Caki2 (cell line): Measurements from ENCODE around the gene B3GALNT1. TPM values are rescaled to one million over a fixed set of nuclear protein-coding genes. Genes with fewer than 3 reads are reported as not detected.

ENCODE experiments used
- DNase-seq: peaks from one replicate; pipeline ENCODE4 v3.0.0-alpha.2; 2015; ENCODE audit warnings: low read depth
- in situ Hi-C: cut with HindIII; loops from 2 replicates; pipeline ENCODE4 v1.10.0; 2016; ENCODE audit warnings: low sequenced_read_pairs, low pct_unique_long_range_greater_than_20kb, mixed read lengths
- total RNA-seq: library from RNA; depleted of rRNA; stranded (reverse); fragments of >200 nt; shearing (Covaris generic); gene quantifications from 2 replicates; pipeline ENCODE4 v1.2.3, GENCODE V29; 2014; ENCODE audit warnings: low replicate concordance

Gene B3GALNT1
- total RNA-seq, 1 experiment from 2014 or later: 11.9 TPM

GRCh38 chr3:161084277-161084676 lies 20.9 kb downstream of the B3GALNT1 start:
- in situ Hi-C loops: no loop called here
- no peak for DNase-seq

GRCh38 chr3:161083131-161083530 lies 22.0 kb downstream of the B3GALNT1 start:
- DNase-seq: no peak
- in situ Hi-C loops: no loop called here

GRCh38 chr3:161082063-161082462 lies 23.1 kb downstream of the B3GALNT1 start:
- DNase-seq: no peak
- in situ Hi-C loops: no loop called here

GRCh38 chr3:161081633-161082032 lies 23.5 kb downstream of the B3GALNT1 start:
- in situ Hi-C loops: no loop called here
- DNase-seq: no peak

GRCh38 chr3:161073181-161073580 lies 32.0 kb downstream of the B3GALNT1 start:
- in situ Hi-C loops: no loop called here
- no peak for DNase-seq

GRCh38 chr3:161072751-161073150 lies 32.4 kb downstream of the B3GALNT1 start:
- no peak for DNase-seq
- in situ Hi-C loops: no loop called here

GRCh38 chr3:161072211-161072621 lies 32.9 kb downstream of the B3GALNT1 start:
- DNase-seq: no peak
- in situ Hi-C loops: no loop called here

GRCh38 chr3:161070980-161071663 lies 34.0 kb downstream of the B3GALNT1 start:
- in situ Hi-C loops: no loop called here
- no peak for DNase-seq

GRCh38 chr3:161070252-161070930 lies 34.8 kb downstream of the B3GALNT1 start:
- in situ Hi-C loops: no loop called here
- no peak for DNase-seq

GRCh38 chr3:161069511-161070251 lies 35.5 kb downstream of the B3GALNT1 start:
- peak; percentile 62 for DNase-seq
- in situ Hi-C loops: no loop called here

- DNase-seq: no peak
- in situ Hi-C loops: no loop called here
Measured at GRCh38 chr3:161067335-161067734, 37.8 kb downstream of the B3GALNT1 start.

GRCh38 chr3:161066930-161067329 lies 38.2 kb downstream of the B3GALNT1 start:
- DNase-seq: no peak
- in situ Hi-C loops: no loop called here

GRCh38 chr3:161064413-161064812 lies 40.7 kb downstream of the B3GALNT1 start:
- in situ Hi-C loops: no loop called here
- no peak for DNase-seq

GRCh38 chr3:161054860-161055604 lies 50.1 kb downstream of the B3GALNT1 start:
- in situ Hi-C loops: no loop called here
- DNase-seq: no peak

- no peak for DNase-seq
- in situ Hi-C loops: no loop called here
Measured at GRCh38 chr3:161051856-161052255, 53.3 kb downstream of the B3GALNT1 start.

GRCh38 chr3:161050935-161051334 lies 54.2 kb downstream of the B3GALNT1 start:
- in situ Hi-C loops: no loop called here
- no peak for DNase-seq

- DNase-seq: no peak
- in situ Hi-C loops: no loop called here
Measured at GRCh38 chr3:161049683-161050248, 55.4 kb downstream of the B3GALNT1 start.

- in situ Hi-C loops: no loop called here
- no peak for DNase-seq
Measured at GRCh38 chr3:161043336-161044035, 61.7 kb downstream of the B3GALNT1 start.
